K562 (cell line): ENCODE data around the gene WFDC2. TPM values are rescaled to one million over a fixed set of nuclear protein-coding genes. Genes with fewer than 3 reads are reported as not detected.

ENCODE experiments used
- ATAC-seq: fragments of 200-7000 bp; cut with Tn5 transposase; 3 replicates; pipeline ENCODE4 v1.9.1; 2020; ENCODE audit warnings: moderate library complexity
- BruUV-seq: library from RNA; stranded (reverse); fragments of 400-500 nt; replicated peaks from 2 replicates; lab custom pipeline; 2021; lab: Mats Ljungman, UMichigan
- CTCF ChIA-PET: fragments of 300-600 bp; formaldehyde crosslinking; extraction: SDS; loops from one replicate; lab custom pipeline; 2021; ENCODE audit warnings: low intra/inter-chr PET ratio; lab: Yijun Ruan, JAX
- POLR2A ChIA-PET: fragments of 300-600, 350-650 bp; sonication (Branson Sonifier 250); formaldehyde crosslinking; extraction: SDS; loops from one replicate; lab custom pipeline; 2021; ENCODE audit warnings: antibody characterized with exemption, inconsistent platforms; lab: Yijun Ruan, JAX
- DNase-seq, 4 experiments: peaks; one replicate each; pipeline versions ENCODE4 v3.0.0 to v3.0.0-alpha.2; 2011 to 2018; ENCODE audit warnings: low spot score in 3 of 4, mixed read lengths in 3 of 4; ENCODE audit errors: extremely low read depth in 1 of 4
- FAIRE-seq: peaks from 2 replicates; lab custom pipeline; 2011; peaks lifted over from hg19 to GRCh38; lab: Jason Lieb, UNC
- H2AFZ ChIP-seq: 2 replicates; pipeline ENCODE4 v1.6.0; 2011; ENCODE audit warnings: low read depth, low read length, control low read depth, inconsistent platforms
- H3K27ac ChIP-seq: fragments of 200-600 bp; 3 replicates; pipeline ENCODE4 v1.8.0; 2011; ENCODE audit warnings: low read depth, mild to moderate bottlenecking, control low read depth, inconsistent platforms, low read length, moderate library complexity, mixed read lengths; ENCODE audit errors: extremely low read depth
- H3K27me3 ChIP-seq, 2 experiments: fragments of 300-600 bp in 1 of 2; 2 replicates in 1 of 2; 3 replicates in 1 of 2; pipeline versions ENCODE4 v1.6.0 to v1.8.0; 2011; ENCODE audit warnings: inconsistent platforms in 2 of 2, low read length in 2 of 2, mild to moderate bottlenecking in 1 of 2, mixed read lengths in 1 of 2, moderate library complexity in 1 of 2; ENCODE audit not compliant: control insufficient read depth in 2 of 2, insufficient read depth in 2 of 2
- H3K36me3 ChIP-seq: fragments of 300-600 bp; 3 replicates; pipeline ENCODE4 v1.8.0; 2011; ENCODE audit warnings: mild to moderate bottlenecking, low read length, inconsistent platforms; ENCODE audit not compliant: control insufficient read depth, insufficient read depth
- H3K4me1 ChIP-seq, 2 experiments: fragments of 200-600 bp in 1 of 2; replicated peaks in 1 of 2; 2 replicates in 1 of 2; 3 replicates in 1 of 2; pipeline versions ENCODE4 v1.5.1 to v1.8.0; 2011; ENCODE audit warnings: inconsistent platforms in 2 of 2, low read length in 2 of 2, mild to moderate bottlenecking in 1 of 2, mixed read lengths in 1 of 2, moderate library complexity in 1 of 2; ENCODE audit not compliant: control insufficient read depth in 2 of 2, insufficient read depth in 2 of 2
- H3K4me2 ChIP-seq: 2 replicates; pipeline ENCODE4 v1.6.1; 2011; ENCODE audit warnings: low read length, control low read depth, inconsistent platforms, mixed read lengths; ENCODE audit not compliant: insufficient read depth
- H3K4me3 ChIP-seq: fragments of 200-600 bp; sonication (generic), shearing (Covaris generic); 2 replicates; pipeline ENCODE4 v1.5.1; 2016; ENCODE audit warnings: control low read depth, inconsistent platforms
- H3K79me2 ChIP-seq: fragments of 200-600 bp; 3 replicates; pipeline ENCODE4 v1.8.0; 2011; ENCODE audit warnings: low read length, inconsistent platforms; ENCODE audit not compliant: control insufficient read depth, insufficient read depth
- H3K9ac ChIP-seq, 2 experiments: 2 replicates each; pipeline versions ENCODE4 v1.6.0 to v1.6.1; 2011; ENCODE audit warnings: low read depth in 2 of 2, low read length in 2 of 2, control low read depth in 1 of 2, inconsistent platforms in 1 of 2, mild to moderate bottlenecking in 1 of 2, mixed read lengths in 1 of 2; ENCODE audit not compliant: insufficient read depth in 1 of 2
- H3K9me1 ChIP-seq: one replicate; pipeline ENCODE4 v1.6.0; 2011; ENCODE audit warnings: inconsistent platforms, mild to moderate bottlenecking, low read length, moderate library complexity; ENCODE audit not compliant: control insufficient read depth, insufficient read depth
- H3K9me3 ChIP-seq: replicated peaks from 2 replicates; pipeline ENCODE4 v1.5.1; 2011; ENCODE audit warnings: low read depth, low read length, inconsistent platforms; ENCODE audit not compliant: control insufficient read depth, insufficient read depth
- H4K20me1 ChIP-seq: replicated peaks from 2 replicates; pipeline ENCODE4 v1.6.1; 2011; ENCODE audit warnings: low read length, inconsistent platforms, mixed read lengths; ENCODE audit not compliant: control insufficient read depth, insufficient read depth
- CUX1 ChIP-seq: fragments of 200-800 bp; sonication (Bioruptor generic); IDR thresholded peaks from 2 replicates; pipeline ENCODE4 v1.6.1; 2016; ENCODE audit warnings: missing genetic modification characterization, missing compliant biosample characterization
- FOXO4 ChIP-seq: fragments of 450-650 bp; formaldehyde crosslinking; IDR thresholded peaks from 2 replicates; pipeline ENCODE4 v1.4.0; 2020; ENCODE audit warnings: mild to moderate bottlenecking, moderate library complexity
- HDAC1 ChIP-seq, 2 experiments: fragments of 450-650 bp; IDR thresholded peaks; 2 replicates each; pipeline ENCODE4 v1.6.1; 2016 to 2017; ENCODE audit warnings: inconsistent platforms in 1 of 2, mild to moderate bottlenecking in 1 of 2, moderate library complexity in 1 of 2
- KDM1A ChIP-seq, 2 experiments: fragments of 450-650 bp; IDR thresholded peaks; 2 replicates each; pipeline ENCODE4 v1.6.1; 2016; ENCODE audit warnings: mild to moderate bottlenecking in 2 of 2
- NCOA2 ChIP-seq, 2 experiments: fragments of 450-650 bp; IDR thresholded peaks; 2 replicates each; pipeline ENCODE4 v1.6.1; 2018; ENCODE audit warnings: mild to moderate bottlenecking in 2 of 2, moderate library complexity in 1 of 2; ENCODE audit not compliant: partially characterized antibody in 2 of 2
- NFE2 ChIP-seq: IDR thresholded peaks from 2 replicates; pipeline ENCODE4 v1.6.1; 2014; ENCODE audit warnings: antibody characterized with exemption, low read depth
- PHF8 ChIP-seq: fragments of 200-600 bp; sonication (generic); IDR thresholded peaks from 2 replicates; pipeline ENCODE4 v1.6.1; 2012; ENCODE audit warnings: mixed run types, mild to moderate bottlenecking, inconsistent platforms, low read length, moderate library complexity, borderline replicate concordance
- POLR2H ChIP-seq: IDR thresholded peaks from 2 replicates; pipeline ENCODE4 v1.6.1; 2016; ENCODE audit warnings: missing genetic modification characterization, low read depth, mild to moderate bottlenecking, control low read depth, missing compliant biosample characterization, moderate library complexity
- PTRF ChIP-seq: fragments of 450-650 bp; IDR thresholded peaks from 2 replicates; pipeline ENCODE4 v1.6.1; 2016; ENCODE audit warnings: mild to moderate bottlenecking, missing genetic modification characterization, missing compliant biosample characterization
- SOX6 ChIP-seq: fragments of 450-650 bp; IDR thresholded peaks from 2 replicates; pipeline ENCODE4 v1.6.1; 2014; ENCODE audit warnings: mild to moderate bottlenecking
- STAG1 ChIP-seq: sonication (generic); formaldehyde crosslinking; IDR thresholded peaks from 2 replicates; pipeline ENCODE4 v1.5.0; 2020; ENCODE audit warnings: missing genetic modification reagents, borderline replicate concordance
- TFAM ChIP-seq: fragments of 250-450 bp; sonication (Bioruptor Pico); conservative IDR thresholded peaks from 2 replicates; pipeline ENCODE4 v1.5.0; 2021; ENCODE audit warnings: mild to moderate bottlenecking, moderate library complexity
- THRB ChIP-seq: fragments of 450-650 bp; formaldehyde crosslinking; conservative IDR thresholded peaks from 2 replicates; pipeline ENCODE4 v1.4.0; 2022; ENCODE audit warnings: mild to moderate bottlenecking, missing genetic modification characterization
- ZNF143 ChIP-seq: sonication (generic); formaldehyde crosslinking; IDR thresholded peaks from 2 replicates; pipeline ENCODE4 v1.9.0; 2022; ENCODE audit warnings: mild to moderate bottlenecking, missing genetic modification reagents
- ZNF830 ChIP-seq: fragments of 250-450 bp; sonication (Bioruptor Pico); IDR thresholded peaks from 2 replicates; pipeline ENCODE4 v1.5.0; 2021; ENCODE audit warnings: mild to moderate bottlenecking
- WGBS: fragments of 100-300 bp; shearing (Covaris generic); methylation state at CpG from one replicate; pipeline ENCODE4 v1.1.6; 2016; ENCODE audit warnings: low coverage, mixed read lengths; ENCODE audit not compliant: insufficient coverage; ENCODE audit errors: missing lambda C conversion rate; 5-methylcytosine and 5-hydroxymethylcytosine counted together
- in situ Hi-C: fragments of 300-500 bp; cut with MboI; formaldehyde crosslinking; loops from 4 replicates; pipeline ENCODE4 v1.15.0; 2018; ENCODE audit warnings: inconsistent platforms, mixed read lengths
- intact Hi-C: fragments of 100-400 bp; cut with micrococcal nuclease; formaldehyde crosslinking; loops from 2 replicates; pipeline ENCODE4 v1.14.2; 2022
- polyA plus RNA-seq, 8 experiments: library from polyadenylated mRNA; depleted of rRNA in 4 of 8; stranded (reverse) in 5 of 8; unstranded in 3 of 8; fragments of >200 nt; fragmentation: Nextera tagmentation in 2 of 8; fragmentation: Illumina TruSeq in 1 of 8; extraction: Ambion mirVana in 2 of 8; extraction: Trizol in 1 of 8; gene quantifications; 2 replicates each; pipeline versions ENCODE4 v1.2.1 to v1.2.3, GENCODE V29; 2011 to 2014; ENCODE audit warnings: inconsistent platforms in 1 of 8, missing spikeins in 1 of 8
- total RNA-seq, 7 experiments: library from RNA; depleted of rRNA in 6 of 7; stranded (reverse); fragments of >200 nt in 6 of 7; fragmentation: Illumina TruSeq in 2 of 7; extraction: Trizol in 2 of 7; gene quantifications; 2 replicates each; pipeline versions ENCODE4 v1.2.1 to v1.2.3, GENCODE V29; 2011 to 2021; ENCODE audit warnings: low replicate concordance in 1 of 7

The WFDC2 gene
- total and polyA plus RNA-seq, 9 of the 15 experiments (the other 6 are each of a cell fraction or from before 2014, with no cell fraction given) = not detected

GRCh38 chr20:45501600-45501999 is 32.0 kb downstream of the WFDC2 start:
- no peak overlapping the region for H3K4me2 ChIP-seq
- H4K20me1 ChIP-seq = no peaks in the 10 kb centered on the region
- no peaks in the 10 kb centered on the region for H3K9me3 ChIP-seq
- intact Hi-C loops (no loop called here), in situ Hi-C loops (no loop called here)
- H3K9me1 ChIP-seq = no peaks in the 10 kb centered on the region
- H3K27ac ChIP-seq = no peak overlapping the region
- WGBS = 0% methylated on average over 1 of the region's 1 CpG
- ATAC-seq (no peak), FAIRE-seq (no peak), DNase-seq (no peak)
- no peak overlapping the region for H3K9ac ChIP-seq
- CTCF ChIA-PET = no interaction called here
- H3K36me3 ChIP-seq = no peaks in the 10 kb centered on the region
- POLR2A ChIA-PET = interaction anchor here (0.8 kb wide), 1 partner anchor 14 kb away, joined by 3 read pairs; no protein-coding TSS in a partner anchor
- no peaks in the 10 kb centered on the region for H3K4me1 ChIP-seq
- H2AFZ ChIP-seq = no peak overlapping the region
- no TSS peak for BruUV-seq
- no peak overlapping the region for H3K4me3 ChIP-seq
- H3K27me3 ChIP-seq = peaks cover 8 to 16% of the 10 kb centered on the region in 2 experiments; a peak in 3 of 5 replicates
- H3K79me2 ChIP-seq = no peaks in the 10 kb centered on the region
- TF ChIP-seq THRB (CRISPR knock-in tag) (no peak), FOXO4 (CRISPR knock-in tag) (no peak), NFE2 (no peak), NCOA2 (IDR thresholded peaks at IDR 0.05; ENCODE audit: partially characterized antibody in 2 of 2) (no peak), ZNF143 (CRISPR knock-in tag) (no peak), POLR2H (tag) (no peak), TFAM (no peak), PTRF (tag) (no peak), STAG1 (no peak), ZNF830 (CRISPR knock-in tag) (no peak), CUX1 (no peak), PHF8 (no peak), SOX6 (no peak), HDAC1 (IDR thresholded peaks at IDR 0.05) (no peak), KDM1A (IDR thresholded peaks at IDR 0.05) (no peak)
